Raji (cell line): ENCODE measurements around the gene INPP5E.

Experiments
- POLR2A ChIP-seq: IDR thresholded peaks from 2 replicates; pipeline ENCODE4 v1.6.1; 2011; ENCODE audit warnings: low read depth, low read length, control low read depth; ENCODE audit not compliant: insufficient read depth

The INPP5E gene

DNA sequence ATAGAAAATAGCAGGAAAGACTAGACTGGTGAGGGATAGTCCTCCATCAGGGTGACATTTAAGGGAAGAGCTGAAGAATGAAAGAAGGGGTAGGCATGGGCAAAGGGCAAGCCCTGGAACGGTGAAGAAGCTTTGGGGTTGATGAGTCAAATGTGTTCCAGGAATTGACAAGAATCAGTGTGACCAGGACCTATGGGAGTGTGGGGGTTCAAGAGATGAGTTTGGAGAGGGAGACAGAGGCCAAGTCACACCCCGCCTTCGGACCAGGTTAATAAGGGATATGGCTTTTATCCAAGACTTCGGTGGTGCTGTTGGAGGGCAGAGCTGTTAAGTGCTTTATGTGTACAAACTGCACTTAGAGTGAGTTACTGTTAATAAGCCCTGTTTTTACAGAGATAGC lies 28.3 kb downstream of the INPP5E start:
- TF ChIP-seq POLR2A: no peak

DNA sequence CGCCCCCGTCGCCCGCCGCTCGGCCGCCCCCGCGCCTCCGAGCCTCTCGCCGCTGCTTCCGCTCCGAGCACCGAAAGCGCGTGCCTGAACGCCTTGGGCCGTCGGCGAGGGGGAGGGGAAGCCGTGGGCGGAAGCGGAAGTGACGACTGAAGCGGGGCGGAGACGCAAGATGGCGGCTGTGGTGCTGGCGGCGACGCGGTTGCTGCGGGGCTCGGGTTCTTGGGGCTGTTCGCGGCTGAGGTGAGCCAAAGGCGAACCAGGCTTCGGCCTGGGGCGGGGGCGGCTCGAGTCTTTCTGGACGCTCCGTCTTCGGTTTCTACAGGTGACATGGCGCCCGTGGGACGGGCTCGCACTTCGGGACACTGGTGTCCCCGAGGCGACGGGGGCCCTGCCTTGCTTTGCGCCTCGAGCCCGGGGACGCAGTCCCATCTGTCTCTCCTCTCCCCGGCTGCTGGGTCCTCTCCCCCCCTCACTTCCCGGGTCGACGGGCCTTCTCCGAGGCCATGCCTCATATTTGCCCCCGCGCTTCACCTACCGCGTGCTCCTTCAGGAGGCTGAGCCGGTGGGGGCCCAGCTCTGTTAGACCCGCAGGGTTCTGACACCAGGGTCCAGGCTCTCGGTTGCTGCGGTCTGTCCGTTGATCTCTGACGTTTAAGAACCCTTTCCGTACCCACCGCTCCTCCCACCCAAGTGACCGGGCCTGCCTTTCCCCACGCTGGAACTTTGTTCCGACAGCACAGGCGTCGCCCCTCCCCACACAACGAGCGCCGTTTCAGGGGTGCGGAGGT lies 29.0 kb downstream of the INPP5E start, which contains the start of the genes ENTR1 and PMPCA:
ENTR1 (minus strand) TSS at position 115 of the 788 bp plus-strand sequence. CDS start 217 bp downstream, outside the sequence.
PMPCA (plus strand) TSS at position 159 of the 788 bp plus-strand sequence; CDS start at position 170, 11 bp downstream.
- peak; percentile 96 for TF ChIP-seq POLR2A

- peak; percentile 25; the same call in 1 of the 2 replicates for TF ChIP-seq POLR2A
Observed at GRCh38 chr9:136409557-136410455, 29.8 kb downstream of the INPP5E start.

DNA sequence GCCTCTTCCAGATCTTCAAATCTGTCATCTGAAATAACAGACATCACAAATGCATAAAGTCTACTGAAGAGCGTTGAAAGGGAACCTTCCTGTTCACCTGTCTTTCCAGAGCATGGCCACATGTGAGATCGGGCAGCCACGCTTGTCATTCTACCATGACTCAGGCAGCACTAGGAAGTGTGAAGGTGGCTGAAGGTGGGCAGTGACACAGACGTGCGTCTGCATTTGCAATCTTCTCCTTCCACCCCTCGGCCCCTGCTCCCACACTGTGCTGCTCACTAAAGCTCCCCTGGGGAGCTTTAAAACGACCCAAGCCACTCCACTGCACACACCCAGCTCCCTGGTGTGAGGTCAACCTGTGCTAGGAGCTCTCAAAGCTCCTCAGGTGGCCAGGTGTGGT lies 31.7 kb downstream of the INPP5E start:
- no peak for TF ChIP-seq POLR2A

GRCh38 chr9:136405481-136405880 lies 34.2 kb downstream of the INPP5E start:
- no peak for TF ChIP-seq POLR2A

- TF ChIP-seq POLR2A: no peak
Observed at GRCh38 chr9:136404801-136405136, 34.9 kb downstream of the INPP5E start.

- no peak for TF ChIP-seq POLR2A
Observed at GRCh38 chr9:136403915-136404800, 35.5 kb downstream of the INPP5E start.

DNA sequence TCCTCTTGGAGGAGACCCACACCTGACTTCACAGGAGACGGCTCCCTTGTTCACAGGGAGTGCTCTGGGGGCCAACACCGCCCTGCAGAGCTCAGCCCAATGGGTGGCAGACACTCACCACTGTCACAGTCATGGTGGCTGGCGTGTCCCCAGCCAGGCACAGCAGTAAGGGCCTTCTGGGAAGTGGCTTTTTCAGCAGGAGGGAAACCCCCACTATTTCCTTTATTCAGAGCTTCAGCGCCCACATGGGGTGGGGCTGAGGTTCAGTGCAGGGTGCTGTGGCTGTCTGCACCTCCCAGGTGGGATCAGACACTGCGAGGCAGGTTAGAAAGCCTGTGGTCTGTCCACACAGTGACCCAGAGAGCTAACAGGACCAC lies 36.1 kb downstream of the INPP5E start:
- no peak for TF ChIP-seq POLR2A

GRCh38 chr9:136402067-136402466 lies 37.6 kb downstream of the INPP5E start:
- no peak for TF ChIP-seq POLR2A

DNA sequence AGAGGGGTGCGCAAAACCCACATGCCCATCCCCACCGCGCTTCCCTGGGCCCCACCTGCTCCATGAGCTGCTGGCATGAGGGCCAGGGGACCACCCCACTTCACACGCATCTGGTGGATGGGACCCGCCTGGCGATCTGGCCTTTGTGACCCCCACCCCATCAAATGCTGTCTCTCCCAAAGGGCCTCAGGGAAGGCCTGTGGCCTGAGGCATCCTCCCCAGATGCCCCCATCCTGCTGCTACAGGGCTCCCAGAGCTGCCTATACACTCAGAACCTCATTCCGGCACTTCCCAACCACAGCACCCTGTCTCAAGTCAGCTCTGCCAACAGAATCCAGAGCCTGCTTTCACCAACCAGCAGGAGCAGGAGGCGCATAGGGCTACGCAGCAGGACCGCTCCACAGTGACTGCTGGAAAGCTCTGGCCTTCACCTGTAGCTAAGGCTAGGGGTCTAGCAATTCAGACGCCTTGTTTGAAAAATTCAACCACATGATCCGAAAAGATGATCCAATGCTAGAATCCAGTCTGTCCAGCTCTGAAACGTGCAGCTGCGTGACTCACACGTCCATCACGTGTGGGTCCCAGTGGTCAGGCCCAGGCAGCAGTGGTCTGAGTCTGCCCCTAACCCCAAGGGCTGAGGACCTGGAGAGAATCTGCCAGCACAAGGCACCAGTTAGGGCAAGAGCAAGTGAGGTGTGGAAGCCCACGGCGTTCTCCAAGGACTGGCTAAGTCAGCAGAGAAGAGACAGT lies 38.3 kb downstream of the INPP5E start:
- no peak for TF ChIP-seq POLR2A

DNA sequence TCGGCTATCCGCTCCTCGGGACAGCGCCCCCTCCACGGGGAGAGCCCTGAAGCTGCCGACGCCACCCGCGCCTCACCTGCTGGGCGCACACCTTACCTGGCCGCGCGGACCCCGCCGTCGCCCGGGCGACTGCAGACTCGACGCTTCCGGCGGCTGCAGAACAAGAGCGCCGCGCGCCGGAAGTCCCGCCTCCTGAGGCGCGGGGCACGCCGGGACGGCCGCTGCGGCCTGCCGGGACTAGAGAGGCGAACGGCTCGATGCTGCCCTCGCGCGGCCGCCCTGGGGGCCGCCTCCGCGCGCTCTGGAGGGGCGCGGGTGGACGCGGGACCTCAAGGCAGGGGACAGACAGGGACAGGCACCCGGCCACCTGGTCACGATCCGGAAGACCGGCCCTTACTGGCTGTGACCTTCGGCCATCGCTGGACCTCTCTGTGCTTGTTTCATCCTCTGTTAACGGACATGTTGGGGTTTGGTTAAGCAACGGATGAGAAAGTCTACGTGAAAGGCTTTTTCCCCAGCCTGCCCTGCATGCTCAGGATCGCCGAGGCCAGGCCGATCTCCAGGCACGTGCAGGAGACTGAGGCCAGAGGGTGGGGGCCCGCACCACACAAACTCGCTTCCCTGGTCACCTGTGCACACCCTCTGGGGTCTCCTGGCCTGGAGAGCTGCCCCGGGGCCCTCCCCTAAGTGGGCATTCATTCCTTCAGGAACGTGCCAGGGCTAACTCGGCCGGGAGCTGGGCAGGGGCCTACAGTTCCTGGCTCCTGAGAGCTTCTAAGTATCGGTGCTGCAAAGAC lies 39.4 kb downstream of the INPP5E start, which contains the start of gene SNAPC4:
SNAPC4 (minus strand) TSS at position 133 of the 797 bp plus-strand sequence. CDS start 1,742 bp downstream, outside the sequence.
- TF ChIP-seq POLR2A: peak; percentile 84

DNA sequence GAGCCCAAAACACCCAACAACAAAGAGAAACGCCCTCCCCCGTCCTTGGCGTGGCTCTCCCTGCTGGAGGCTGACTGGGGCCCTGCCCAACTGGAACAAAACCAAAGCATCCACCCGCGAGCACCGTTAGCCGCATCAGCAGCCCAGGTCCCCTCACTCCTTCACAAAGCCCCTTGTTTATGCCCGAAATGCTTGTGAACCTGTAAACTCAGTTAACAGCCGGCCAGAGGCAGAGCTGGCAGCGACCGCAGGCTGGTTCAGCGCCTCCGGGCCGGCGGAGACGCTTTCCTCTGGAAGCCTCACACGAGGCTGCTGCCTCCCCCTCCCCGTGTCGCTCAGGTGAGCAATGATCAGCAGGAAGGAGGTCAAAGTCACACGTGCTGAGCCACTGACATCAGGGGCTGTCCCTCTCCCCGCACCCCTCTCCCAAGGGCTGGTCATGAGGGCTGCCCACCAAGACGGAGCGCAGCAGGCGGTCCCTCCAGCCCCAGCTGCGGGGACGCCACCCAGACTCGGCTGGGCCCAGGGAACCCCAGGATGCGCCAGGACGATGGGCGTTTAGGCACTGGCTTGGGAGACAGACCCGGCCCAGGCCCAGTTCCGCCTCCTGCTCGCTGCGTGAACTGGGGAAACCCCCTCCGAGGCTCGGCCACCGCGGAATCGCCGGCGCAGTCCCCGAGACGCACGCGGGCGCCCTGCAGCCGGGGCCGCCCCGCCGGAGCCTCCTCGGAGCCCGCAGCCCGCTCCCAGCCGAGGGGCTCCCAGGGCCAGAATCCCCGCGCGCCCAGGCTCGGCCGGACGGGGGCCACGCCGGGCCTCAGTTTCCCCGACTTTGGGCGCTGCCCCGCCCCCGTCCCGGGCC lies 40.2 kb downstream of the INPP5E start:
- no peak for TF ChIP-seq POLR2A
